CD14-positive monocyte (primary cell): ENCODE measurements around the gene SLC25A44. TPM values are rescaled to one million over a fixed set of nuclear protein-coding genes. Genes with fewer than 3 reads are reported as not detected.

Experiments
- DNase-seq, 3 donors: peaks; one replicate each; pipeline ENCODE4 v3.0.0-alpha.2; 2011 to 2022
- H2AFZ ChIP-seq: 2 replicates; pipeline ENCODE4 v1.6.0; 2012; ENCODE audit warnings: mild to moderate bottlenecking, low read depth, low read length, inconsistent platforms; ENCODE audit not compliant: insufficient read depth, poor library complexity, severe bottlenecking
- H3K27ac ChIP-seq, 2 donors: 1 replicate in 1 of 2; 2 replicates in 1 of 2; pipeline ENCODE4 v1.5.1; 2012 to 2013; ENCODE audit warnings: low read length in 2 of 2, control low read depth in 1 of 2, inconsistent platforms in 1 of 2, low read depth in 1 of 2, mild to moderate bottlenecking in 1 of 2
- H3K27me3 ChIP-seq, 2 donors: one replicate each; pipeline versions ENCODE4 v1.6.0 to v1.6.1; 2011 to 2013; ENCODE audit warnings: low read length in 2 of 2; ENCODE audit not compliant: control insufficient read depth in 2 of 2, insufficient read depth in 2 of 2
- H3K36me3 ChIP-seq, 2 donors: replicated peaks in 1 of 2; 1 replicate in 1 of 2; 2 replicates in 1 of 2; pipeline versions ENCODE4 v1.5.1 to v1.6.1; 2012 to 2013; ENCODE audit warnings: low read length in 2 of 2, control low read depth in 1 of 2, inconsistent platforms in 1 of 2, mild to moderate bottlenecking in 1 of 2; ENCODE audit not compliant: insufficient read depth in 2 of 2, control insufficient read depth in 1 of 2
- H3K4me1 ChIP-seq, 2 donors: 1 replicate in 1 of 2; 2 replicates in 1 of 2; pipeline versions ENCODE4 v1.5.1 to v1.6.1; 2012 to 2013; ENCODE audit warnings: low read length in 2 of 2, control low read depth in 1 of 2, inconsistent platforms in 1 of 2, mild to moderate bottlenecking in 1 of 2, moderate library complexity in 1 of 2; ENCODE audit not compliant: insufficient read depth in 2 of 2, control insufficient read depth in 1 of 2
- H3K4me2 ChIP-seq: replicated peaks from 2 replicates; pipeline ENCODE3; 2012; ENCODE audit warnings: low read length, moderate library complexity, mild to moderate bottlenecking; ENCODE audit not compliant: poor library complexity, severe bottlenecking; ENCODE audit errors: extremely low read depth
- H3K4me3 ChIP-seq, 3 experiments: fragments of 200-600 bp in 1 of 3; sonication (generic) in 1 of 3; replicated peaks in 1 of 3; 1 replicate in 2 of 3; 2 replicates in 1 of 3; pipeline ENCODE4 v1.5.1; 2011 to 2013; ENCODE audit warnings: low read length in 3 of 3, mild to moderate bottlenecking in 3 of 3, control low read depth in 2 of 3, low read depth in 2 of 3, inconsistent platforms in 1 of 3, moderate library complexity in 1 of 3
- H3K79me2 ChIP-seq: 2 replicates; pipeline ENCODE4 v1.6.0; 2012; ENCODE audit warnings: mild to moderate bottlenecking, control low read depth, inconsistent platforms, low read length, moderate library complexity; ENCODE audit not compliant: insufficient read depth
- H3K9ac ChIP-seq: 2 replicates; pipeline ENCODE4 v1.6.0; 2017; ENCODE audit warnings: low read length, mild to moderate bottlenecking; ENCODE audit not compliant: insufficient read depth, poor library complexity, severe bottlenecking
- H3K9me3 ChIP-seq, 2 donors: replicated peaks in 1 of 2; 1 replicate in 1 of 2; 2 replicates in 1 of 2; pipeline versions ENCODE4 v1.5.1 to v1.6.1; 2012 to 2013; ENCODE audit warnings: low read length in 2 of 2, control low read depth in 1 of 2; ENCODE audit not compliant: control insufficient read depth in 1 of 2, insufficient read depth in 1 of 2
- H4K20me1 ChIP-seq: 2 replicates; pipeline ENCODE4 v1.6.0; 2012; ENCODE audit warnings: mild to moderate bottlenecking, low read length, control low read depth, moderate library complexity; ENCODE audit not compliant: insufficient read depth
- H3K27ac Mint-ChIP-seq, 7 donors: one replicate each; pipeline ENCODE4 v1.8.0; 2020; ENCODE audit warnings: mild to moderate bottlenecking in 7 of 7, mixed read lengths in 7 of 7, moderate library complexity in 6 of 7, inconsistent platforms in 2 of 7
- H3K27me3 Mint-ChIP-seq, 3 donors: one replicate each; pipeline ENCODE4 v1.8.0; 2021 to 2022; ENCODE audit warnings: low read depth in 3 of 3, mild to moderate bottlenecking in 3 of 3, mixed read lengths in 3 of 3, moderate library complexity in 3 of 3, inconsistent platforms in 1 of 3
- H3K36me3 Mint-ChIP-seq, 2 donors: one replicate each; pipeline ENCODE4 v1.8.0; 2020; ENCODE audit warnings: mixed read lengths in 2 of 2, inconsistent platforms in 1 of 2, mild to moderate bottlenecking in 1 of 2
- H3K4me1 Mint-ChIP-seq: one replicate; pipeline ENCODE4 v1.8.0; 2020; ENCODE audit warnings: mild to moderate bottlenecking, mixed read lengths
- H3K4me3 Mint-ChIP-seq, 2 donors: one replicate each; pipeline ENCODE4 v1.8.0; 2020; ENCODE audit warnings: mild to moderate bottlenecking in 2 of 2, mixed read lengths in 2 of 2, moderate library complexity in 1 of 2
- H3K9me3 Mint-ChIP-seq, 7 donors: one replicate each; pipeline ENCODE4 v1.8.0; 2020 to 2022; ENCODE audit warnings: mixed read lengths in 7 of 7, mild to moderate bottlenecking in 6 of 7, moderate library complexity in 6 of 7, inconsistent platforms in 2 of 7
- CTCF ChIP-seq: fragments of 200-600 bp; IDR thresholded peaks from one replicate; pipeline ENCODE4 v1.8.0; 2022; ENCODE audit warnings: antibody characterized with exemption, mild to moderate bottlenecking
- WGBS: methylation state at CpG from one replicate; pipeline ENCODE4 v1.1.5; 2013; ENCODE audit warnings: missing lambda C conversion rate; ENCODE audit not compliant: insufficient coverage; 5-methylcytosine and 5-hydroxymethylcytosine counted together
- intact Hi-C, 2 donors: fragments of 100-400 bp; cut with micrococcal nuclease; formaldehyde crosslinking; loops; one replicate each; pipeline versions ENCODE4 v1.15.0 to v1.15.1; 2023
- polyA plus RNA-seq, 3 donors: library from polyadenylated mRNA; depleted of rRNA in 1 of 3; unstranded in 2 of 3; stranded (reverse) in 1 of 3; fragments of 300-500 nt in 2 of 3; fragments of >200 nt in 1 of 3; fragmentation: Illumina TruSeq in 2 of 3; gene quantifications; 1 replicate in 2 of 3; 2 replicates in 1 of 3; pipeline ENCODE4 v1.2.3, GENCODE V29; 2012 to 2021

Gene SLC25A44
- polyA plus RNA-seq, 3 donors: 17.1 to 28.8 (median 24.1) TPM

GRCh38 chr1:156212130-156212529 is 18.2 kb downstream of the SLC25A44 start:
- Mint-ChIP-seq H3K27me3 (peaks cover 0 to 2% (median 2%) of the 10 kb centered on the region in 3 donors), H3K4me3 (peak overlapping the region in 1 of 2 donors; percentile 95), H3K9me3 (no peaks in the 10 kb centered on the region), H3K36me3 (peaks cover 45 to 69% of the 10 kb centered on the region in 2 donors), H3K27ac (peak overlapping the region; percentile 96 to 99 (median 98)), H3K4me1 (peaks cover 20% of the 10 kb centered on the region)
- peaks cover 36% of the 10 kb centered on the region for H3K79me2 ChIP-seq
- H3K9ac ChIP-seq: peak overlapping the region; percentile 83
- DNase-seq: no peak
- H3K27me3 ChIP-seq: no peaks in the 10 kb centered on the region
- H4K20me1 ChIP-seq: no peaks in the 10 kb centered on the region
- WGBS: 100% methylated on average over 1 of the region's 9 CpGs
- H3K4me3 ChIP-seq: peak overlapping the region; percentile 69 to 87 (median 74)
- intact Hi-C loops: no loop called here
- peak overlapping the region; percentile 80 for H2AFZ ChIP-seq
- H3K4me1 ChIP-seq: peaks cover 22 to 31% of the 10 kb centered on the region in 2 donors
- no peak for TF ChIP-seq CTCF
- H3K27ac ChIP-seq: peak overlapping the region in 1 of 2 donors; percentile 97
- no peaks in the 10 kb centered on the region for H3K9me3 ChIP-seq
- H3K36me3 ChIP-seq: peaks cover 40 to 46% of the 10 kb centered on the region in 2 donors
- H3K4me2 ChIP-seq: peak overlapping the region; percentile 94

- Histone ChIP-seq H3K27ac (peak within 1 kb of the TSS; percentile 90 to 97), H3K9ac (peak within 1 kb of the TSS; percentile 83), H3K9me3 (no peaks in the 10 kb centered on the region), H3K27me3 (no peaks in the 10 kb centered on the region), H3K4me2 (peak within 1 kb of the TSS; percentile 94), H3K4me3 (peak within 1 kb of the TSS; percentile 69 to 87 (median 74)), H2AFZ (peak within 1 kb of the TSS; percentile 80), H3K79me2 (peaks cover 32% of the 10 kb centered on the region), H4K20me1 (no peaks in the 10 kb centered on the region), H3K4me1 (peaks cover 31 to 40% of the 10 kb centered on the region in 2 donors), H3K36me3 (peaks cover 33 to 37% of the 10 kb centered on the region in 2 donors)
- H3K4me1 Mint-ChIP-seq: peaks cover 29% of the 10 kb centered on the region
- H3K27me3 Mint-ChIP-seq: peaks cover 0 to 2% (median 0%) of the 10 kb centered on the region in 3 donors
- no peaks in the 10 kb centered on the region for H3K9me3 Mint-ChIP-seq
- intact Hi-C loops: no loop called here
- peaks cover 37 to 60% of the 10 kb centered on the region in 2 donors for H3K36me3 Mint-ChIP-seq
- peak within 1 kb of the TSS; percentile 96 to 99 (median 98) for H3K27ac Mint-ChIP-seq
- no peak for TF ChIP-seq CTCF
- peak; percentile 90 to 94 (median 93) for DNase-seq
- peak within 1 kb of the TSS; percentile 87 to 95 for H3K4me3 Mint-ChIP-seq
- under 1% methylated on average over 48 of the region's 61 CpGs for WGBS
Measured at GRCh38 chr1:156212833-156213643, 19.1 kb downstream of the SLC25A44 start, which contains the start of gene PMF1. Gene PMF1 (plus strand): TSS chr1:156213007. CDS start chr1:156213016, 9 bp downstream.
